Measurements from ENCODE around the gene SRGN. TPM values are rescaled to one million over a fixed set of nuclear protein-coding genes. Genes with fewer than 3 reads are reported as not detected.
"Not testable (repeated sequence)": the region's sequence is repeated elsewhere in the genome, so short reads cannot be mapped to it uniquely, and the experiment has no call there.

Gene SRGN
- total RNA-seq, 1 donor from 2014 or later: 232 TPM

DNA sequence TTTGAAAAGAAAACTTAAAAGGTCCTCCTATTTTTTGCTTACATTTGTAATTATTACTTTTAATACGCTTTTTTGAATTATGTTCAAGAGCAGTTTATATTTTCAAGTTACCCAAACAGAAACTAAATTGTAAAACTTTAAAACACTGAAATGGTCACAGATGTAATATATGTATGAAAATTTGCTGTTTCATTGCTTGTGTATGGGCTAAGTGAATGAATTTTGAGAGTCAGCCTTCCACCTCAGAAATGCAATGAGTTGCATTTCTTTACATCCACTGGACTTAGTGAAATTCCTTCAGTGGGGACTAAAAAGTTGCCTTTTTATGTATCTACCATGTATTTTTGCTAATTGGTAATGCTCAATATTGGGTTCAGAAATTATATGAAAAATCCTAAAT, 37.7 kb downstream of the SRGN start:
- DNase-seq: no peak
- ATAC-seq: no peak
- Histone ChIP-seq H3K9me3 (no peaks in the 10 kb centered on the region), H3K27ac (no peak overlapping the region), H3K4me3 (peak overlapping the region; percentile 93), H3K27me3 (ENCODE audit: low read depth) (no peaks in the 10 kb centered on the region), H3K4me1 (peaks cover 42% of the 10 kb centered on the region), H3K36me3 (no peaks in the 10 kb centered on the region)
- intact Hi-C loops (cut with DNase I): no loop called here
- no peak for TF ChIP-seq CTCF (IDR thresholded peaks at IDR 0.05)

- ATAC-seq: no peak
- TF ChIP-seq CTCF (IDR thresholded peaks at IDR 0.05): no peak
These were observed 42.3 kb downstream of the SRGN start for GRCh38 chr10:69130251-69130650.

GRCh38 chr10:69139961-69140360, 52.1 kb downstream of the SRGN start:
- Histone ChIP-seq H3K9me3 (no peaks in the 10 kb centered on the region), H3K27me3 (ENCODE audit: low read depth) (no peaks in the 10 kb centered on the region), H3K4me1 (no peaks in the 10 kb centered on the region), H3K4me3 (no peak overlapping the region), H3K36me3 (peaks cover 30% of the 10 kb centered on the region), H3K27ac (no peak overlapping the region)
- intact Hi-C loops (cut with DNase I): no loop called here
- no peak for TF ChIP-seq CTCF (IDR thresholded peaks at IDR 0.05)
- ATAC-seq (no peak), DNase-seq (no peak)

More at GRCh38 chr10:69130251-69130650, 42.3 kb downstream of the SRGN start:
- Histone ChIP-seq H3K27me3 (ENCODE audit: low read depth) (no peaks in the 10 kb centered on the region), H3K4me1 (peaks cover 28% of the 10 kb centered on the region), H3K27ac (no peak overlapping the region), H3K36me3 (peaks cover 25% of the 10 kb centered on the region), H3K9me3 (no peaks in the 10 kb centered on the region), H3K4me3 (no peak overlapping the region)
- intact Hi-C loops (cut with DNase I): no loop called here
- DNase-seq: no peak

GRCh38 chr10:69141304-69141703, 53.4 kb downstream of the SRGN start:
- no peak overlapping the region for H3K4me3 ChIP-seq
- H3K4me1 ChIP-seq: no peaks in the 10 kb centered on the region
- intact Hi-C loops (cut with DNase I): no loop called here
- no peak for DNase-seq
- H3K36me3 ChIP-seq: peaks cover 18% of the 10 kb centered on the region
- no peaks in the 10 kb centered on the region for H3K9me3 ChIP-seq
- no peak for ATAC-seq
- TF ChIP-seq CTCF (IDR thresholded peaks at IDR 0.05): no peak
- no peaks in the 10 kb centered on the region for H3K27me3 ChIP-seq (ENCODE audit: low read depth)
- no peak overlapping the region for H3K27ac ChIP-seq

GRCh38 chr10:69142074-69142473, 54.2 kb downstream of the SRGN start:
- intact Hi-C loops (cut with DNase I); H3K4me1 ChIP-seq: not testable (repeated sequence)

GRCh38 chr10:69142983-69143382, 55.1 kb downstream of the SRGN start:
- Histone ChIP-seq H3K27me3 (ENCODE audit: low read depth) (no peaks in the 10 kb centered on the region), H3K9me3 (no peaks in the 10 kb centered on the region), H3K4me1 (peaks cover 11% of the 10 kb centered on the region), H3K36me3 (peaks cover 2% of the 10 kb centered on the region), H3K27ac (no peak overlapping the region), H3K4me3 (no peak overlapping the region)
- ATAC-seq (no peak), DNase-seq (no peak)
- TF ChIP-seq CTCF (IDR thresholded peaks at IDR 0.05): no peak
- intact Hi-C loops (cut with DNase I): no loop called here

More at GRCh38 chr10:69142074-69142473, 54.2 kb downstream of the SRGN start:
- not testable (repeated sequence) for ATAC-seq; H3K27me3 ChIP-seq (ENCODE audit: low read depth); H3K4me3 ChIP-seq; H3K27ac ChIP-seq; DNase-seq; H3K9me3 ChIP-seq
- H3K36me3 ChIP-seq: peaks cover 11% of the 10 kb centered on the region

Data from lower lobe of right lung (tissue), 2 donors.